ENCODE results near the gene SMURF2. TPM values are rescaled to one million over a fixed set of nuclear protein-coding genes. Genes with fewer than 3 reads are reported as not detected.

SMURF2 gene
- polyA plus RNA-seq, 2 of the 4 experiments (the other 2 are of a cell fraction), result 16.7 to 26.3 TPM

DNA sequence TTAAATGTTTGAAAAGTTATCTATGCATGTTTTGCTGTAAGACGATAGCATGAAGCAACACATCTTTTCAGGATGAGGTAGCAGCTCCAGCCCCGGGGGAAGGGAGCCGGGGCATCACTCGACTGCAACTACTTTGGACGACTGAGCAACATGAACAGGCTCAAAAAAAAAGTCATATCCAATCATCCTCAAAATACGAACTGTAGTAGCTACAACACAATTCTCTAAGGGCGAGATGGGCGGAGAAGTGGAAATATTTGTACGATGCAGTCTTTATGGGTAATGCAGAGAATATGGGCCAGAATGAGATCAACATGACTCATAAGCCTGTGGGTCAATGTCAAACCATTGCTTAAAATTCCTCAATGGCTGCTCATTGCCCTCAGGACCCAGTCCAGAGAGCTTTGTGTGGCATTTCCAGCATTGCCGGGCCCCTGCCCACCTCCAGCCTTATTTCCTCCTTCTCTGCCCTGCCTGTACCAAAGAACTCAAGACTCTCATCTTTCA, 17.7 kb upstream of the SMURF2 start (continued):
- TF ChIP-seq CEBPB (IDR thresholded peaks at IDR 0.05) (peak; percentile 26 to 92), EP300 (IDR thresholded peaks at IDR 0.05) (peak; percentile 86 to 91), FOXS1 (CRISPR knock-in tag; IDR thresholded peaks at IDR 0.05) (peak; percentile 63; the same call in 1 of the 2 replicates), HOXB13 (CRISPR knock-in tag; IDR thresholded peaks at IDR 0.05; ENCODE audit: low read depth) (peak; percentile 57; the same call in 1 of the 2 replicates), HOXA7 (CRISPR knock-in tag; IDR thresholded peaks at IDR 0.05) (0 out of 2 replicates have a peak, but pooled peaks have one; percentile 45), CBX8 (IDR thresholded peaks at IDR 0.05) (no peak), NFE2L2 (conservative IDR thresholded peaks at IDR 0.05; ENCODE audit: low read length) (no peak), EHF (CRISPR knock-in tag; IDR thresholded peaks at IDR 0.05) (peak; percentile 75; the same call in 1 of the 2 replicates), ZSCAN20 (CRISPR knock-in tag; IDR thresholded peaks at IDR 0.05) (no peak), SREBF2 (IDR thresholded peaks at IDR 0.05) (no peak), CHD2 (IDR thresholded peaks at IDR 0.05; ENCODE audit: low read length, partially characterized antibody) (no peak), RARB (CRISPR knock-in tag; IDR thresholded peaks at IDR 0.05) (0 out of 2 replicates have a peak, but pooled peaks have one; percentile 54), HEYL (CRISPR knock-in tag; IDR thresholded peaks at IDR 0.05) (no peak), ZC3H11A (IDR thresholded peaks at IDR 0.05) (no peak), FOSL2 (IDR thresholded peaks at IDR 0.05) (peak; percentile 99), FOSL2 (CRISPR knock-in tag; IDR thresholded peaks at IDR 0.05) (peak; percentile 100), KDM1A (IDR thresholded peaks at IDR 0.05; ENCODE audit: low read depth) (no peak), HDAC2 (IDR thresholded peaks at IDR 0.05) (no peak), TFCP2L1 (CRISPR knock-in tag; IDR thresholded peaks at IDR 0.05) (no peak), POLR2A (IDR thresholded peaks at IDR 0.05; ENCODE audit: low read length) (no peak), GATA3 (IDR thresholded peaks at IDR 0.05; ENCODE audit: borderline replicate concordance) (peak; percentile 97), RAD21 (conservative IDR thresholded peaks at IDR 0.05 in 1 of 2, IDR thresholded peaks at IDR 0.05 in 1 of 2) (peak; percentile 41 to 59; a peak in 4 of 5 replicates), RFX5 (IDR thresholded peaks at IDR 0.05) (no peak), TP53 (CRISPR knock-in tag; IDR thresholded peaks at IDR 0.05) (no peak), NR3C1 (IDR thresholded peaks at IDR 0.05) (no peak), SMC3 (IDR thresholded peaks at IDR 0.05) (peak; percentile 55), MAFK (IDR thresholded peaks at IDR 0.05; ENCODE audit: partially characterized antibody) (no peak), BHLHE40 (IDR thresholded peaks at IDR 0.05; ENCODE audit: low read depth, low read length) (no peak)
- TF ChIP-seq, protein P1, sequence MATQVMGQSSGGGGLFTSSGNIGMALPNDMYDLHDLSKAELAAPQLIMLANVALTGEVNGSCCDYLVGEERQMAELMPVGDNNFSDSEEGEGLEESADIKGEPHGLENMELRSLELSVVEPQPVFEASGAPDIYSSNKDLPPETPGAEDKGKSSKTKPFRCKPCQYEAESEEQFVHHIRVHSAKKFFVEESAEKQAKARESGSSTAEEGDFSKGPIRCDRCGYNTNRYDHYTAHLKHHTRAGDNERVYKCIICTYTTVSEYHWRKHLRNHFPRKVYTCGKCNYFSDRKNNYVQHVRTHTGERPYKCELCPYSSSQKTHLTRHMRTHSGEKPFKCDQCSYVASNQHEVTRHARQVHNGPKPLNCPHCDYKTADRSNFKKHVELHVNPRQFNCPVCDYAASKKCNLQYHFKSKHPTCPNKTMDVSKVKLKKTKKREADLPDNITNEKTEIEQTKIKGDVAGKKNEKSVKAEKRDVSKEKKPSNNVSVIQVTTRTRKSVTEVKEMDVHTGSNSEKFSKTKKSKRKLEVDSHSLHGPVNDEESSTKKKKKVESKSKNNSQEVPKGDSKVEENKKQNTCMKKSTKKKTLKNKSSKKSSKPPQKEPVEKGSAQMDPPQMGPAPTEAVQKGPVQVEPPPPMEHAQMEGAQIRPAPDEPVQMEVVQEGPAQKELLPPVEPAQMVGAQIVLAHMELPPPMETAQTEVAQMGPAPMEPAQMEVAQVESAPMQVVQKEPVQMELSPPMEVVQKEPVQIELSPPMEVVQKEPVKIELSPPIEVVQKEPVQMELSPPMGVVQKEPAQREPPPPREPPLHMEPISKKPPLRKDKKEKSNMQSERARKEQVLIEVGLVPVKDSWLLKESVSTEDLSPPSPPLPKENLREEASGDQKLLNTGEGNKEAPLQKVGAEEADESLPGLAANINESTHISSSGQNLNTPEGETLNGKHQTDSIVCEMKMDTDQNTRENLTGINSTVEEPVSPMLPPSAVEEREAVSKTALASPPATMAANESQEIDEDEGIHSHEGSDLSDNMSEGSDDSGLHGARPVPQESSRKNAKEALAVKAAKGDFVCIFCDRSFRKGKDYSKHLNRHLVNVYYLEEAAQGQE (IDR thresholded peaks at IDR 0.05), result no peak
- TF ChIP-seq, protein P2, sequence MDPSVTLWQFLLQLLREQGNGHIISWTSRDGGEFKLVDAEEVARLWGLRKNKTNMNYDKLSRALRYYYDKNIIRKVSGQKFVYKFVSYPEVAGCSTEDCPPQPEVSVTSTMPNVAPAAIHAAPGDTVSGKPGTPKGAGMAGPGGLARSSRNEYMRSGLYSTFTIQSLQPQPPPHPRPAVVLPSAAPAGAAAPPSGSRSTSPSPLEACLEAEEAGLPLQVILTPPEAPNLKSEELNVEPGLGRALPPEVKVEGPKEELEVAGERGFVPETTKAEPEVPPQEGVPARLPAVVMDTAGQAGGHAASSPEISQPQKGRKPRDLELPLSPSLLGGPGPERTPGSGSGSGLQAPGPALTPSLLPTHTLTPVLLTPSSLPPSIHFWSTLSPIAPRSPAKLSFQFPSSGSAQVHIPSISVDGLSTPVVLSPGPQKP (IDR thresholded peaks at IDR 0.05; ENCODE audit: low read depth, low read length), result no peak
- TF ChIP-seq, protein P3, sequence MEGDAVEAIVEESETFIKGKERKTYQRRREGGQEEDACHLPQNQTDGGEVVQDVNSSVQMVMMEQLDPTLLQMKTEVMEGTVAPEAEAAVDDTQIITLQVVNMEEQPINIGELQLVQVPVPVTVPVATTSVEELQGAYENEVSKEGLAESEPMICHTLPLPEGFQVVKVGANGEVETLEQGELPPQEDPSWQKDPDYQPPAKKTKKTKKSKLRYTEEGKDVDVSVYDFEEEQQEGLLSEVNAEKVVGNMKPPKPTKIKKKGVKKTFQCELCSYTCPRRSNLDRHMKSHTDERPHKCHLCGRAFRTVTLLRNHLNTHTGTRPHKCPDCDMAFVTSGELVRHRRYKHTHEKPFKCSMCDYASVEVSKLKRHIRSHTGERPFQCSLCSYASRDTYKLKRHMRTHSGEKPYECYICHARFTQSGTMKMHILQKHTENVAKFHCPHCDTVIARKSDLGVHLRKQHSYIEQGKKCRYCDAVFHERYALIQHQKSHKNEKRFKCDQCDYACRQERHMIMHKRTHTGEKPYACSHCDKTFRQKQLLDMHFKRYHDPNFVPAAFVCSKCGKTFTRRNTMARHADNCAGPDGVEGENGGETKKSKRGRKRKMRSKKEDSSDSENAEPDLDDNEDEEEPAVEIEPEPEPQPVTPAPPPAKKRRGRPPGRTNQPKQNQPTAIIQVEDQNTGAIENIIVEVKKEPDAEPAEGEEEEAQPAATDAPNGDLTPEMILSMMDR (IDR thresholded peaks at IDR 0.05), result no peak; the same call in 2 of the 3 replicates
- TF ChIP-seq, protein P4, sequence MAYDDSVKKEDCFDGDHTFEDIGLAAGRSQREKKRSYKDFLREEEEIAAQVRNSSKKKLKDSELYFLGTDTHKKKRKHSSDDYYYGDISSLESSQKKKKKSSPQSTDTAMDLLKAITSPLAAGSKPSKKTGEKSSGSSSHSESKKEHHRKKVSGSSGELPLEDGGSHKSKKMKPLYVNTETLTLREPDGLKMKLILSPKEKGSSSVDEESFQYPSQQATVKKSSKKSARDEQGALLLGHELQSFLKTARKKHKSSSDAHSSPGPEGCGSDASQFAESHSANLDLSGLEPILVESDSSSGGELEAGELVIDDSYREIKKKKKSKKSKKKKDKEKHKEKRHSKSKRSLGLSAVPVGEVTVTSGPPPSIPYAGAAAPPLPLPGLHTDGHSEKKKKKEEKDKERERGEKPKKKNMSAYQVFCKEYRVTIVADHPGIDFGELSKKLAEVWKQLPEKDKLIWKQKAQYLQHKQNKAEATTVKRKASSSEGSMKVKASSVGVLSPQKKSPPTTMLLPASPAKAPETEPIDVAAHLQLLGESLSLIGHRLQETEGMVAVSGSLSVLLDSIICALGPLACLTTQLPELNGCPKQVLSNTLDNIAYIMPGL (CRISPR knock-in tag; IDR thresholded peaks at IDR 0.05; ENCODE audit: borderline replicate concordance), result no peak
- TF ChIP-seq, protein P5, sequence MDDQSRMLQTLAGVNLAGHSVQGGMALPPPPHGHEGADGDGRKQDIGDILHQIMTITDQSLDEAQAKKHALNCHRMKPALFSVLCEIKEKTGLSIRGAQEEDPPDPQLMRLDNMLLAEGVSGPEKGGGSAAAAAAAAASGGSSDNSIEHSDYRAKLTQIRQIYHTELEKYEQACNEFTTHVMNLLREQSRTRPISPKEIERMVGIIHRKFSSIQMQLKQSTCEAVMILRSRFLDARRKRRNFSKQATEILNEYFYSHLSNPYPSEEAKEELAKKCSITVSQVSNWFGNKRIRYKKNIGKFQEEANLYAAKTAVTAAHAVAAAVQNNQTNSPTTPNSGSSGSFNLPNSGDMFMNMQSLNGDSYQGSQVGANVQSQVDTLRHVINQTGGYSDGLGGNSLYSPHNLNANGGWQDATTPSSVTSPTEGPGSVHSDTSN (IDR thresholded peaks at IDR 0.05), result 0 out of 2 replicates have a peak, but pooled peaks have one; percentile 46
- TF ChIP-seq, protein P6, sequence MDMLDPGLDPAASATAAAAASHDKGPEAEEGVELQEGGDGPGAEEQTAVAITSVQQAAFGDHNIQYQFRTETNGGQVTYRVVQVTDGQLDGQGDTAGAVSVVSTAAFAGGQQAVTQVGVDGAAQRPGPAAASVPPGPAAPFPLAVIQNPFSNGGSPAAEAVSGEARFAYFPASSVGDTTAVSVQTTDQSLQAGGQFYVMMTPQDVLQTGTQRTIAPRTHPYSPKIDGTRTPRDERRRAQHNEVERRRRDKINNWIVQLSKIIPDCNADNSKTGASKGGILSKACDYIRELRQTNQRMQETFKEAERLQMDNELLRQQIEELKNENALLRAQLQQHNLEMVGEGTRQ (IDR thresholded peaks at IDR 0.05), result no peak
- TF ChIP-seq, protein P7, sequence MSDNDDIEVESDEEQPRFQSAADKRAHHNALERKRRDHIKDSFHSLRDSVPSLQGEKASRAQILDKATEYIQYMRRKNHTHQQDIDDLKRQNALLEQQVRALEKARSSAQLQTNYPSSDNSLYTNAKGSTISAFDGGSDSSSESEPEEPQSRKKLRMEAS (IDR thresholded peaks at IDR 0.05), result peak; percentile 90
